AG04449 (cell line): Measurements from ENCODE around the gene RPL7L1.

Experiments
- CTCF ChIA-PET: fragments of 350-600 bp; formaldehyde crosslinking; extraction: SDS; loops from one replicate; lab custom pipeline; 2021; ENCODE audit warnings: antibody characterized with exemption; lab: Yijun Ruan, JAX
- POLR2A ChIA-PET: fragments of 400-600, 350-600 bp; formaldehyde crosslinking; extraction: SDS; loops from one replicate; lab custom pipeline; 2020; ENCODE audit warnings: antibody characterized with exemption, inconsistent platforms; lab: Yijun Ruan, JAX
- DNase-seq: peaks from one replicate; pipeline ENCODE4 v3.0.0-alpha.2; 2010; ENCODE audit warnings: low read depth, low spot score
- H3K4me3 ChIP-seq: 2 replicates; pipeline ENCODE4 v1.5.1; 2011; ENCODE audit warnings: low read depth, mild to moderate bottlenecking, control low read depth, low read length
- TF ChIP-seq, protein P1 (sequence below): IDR thresholded peaks from one replicate; pipeline ENCODE4 v1.5.1; 2011; ENCODE audit warnings: mild to moderate bottlenecking, moderate library complexity, low read length, control low read depth, inconsistent platforms; ENCODE audit not compliant: insufficient read depth; ENCODE audit errors: missing control alignments

Gene RPL7L1

GRCh38 chr6:42846505-42846904 lies 32.9 kb upstream of the RPL7L1 start:
- POLR2A ChIA-PET, result no interaction called here

DNA sequence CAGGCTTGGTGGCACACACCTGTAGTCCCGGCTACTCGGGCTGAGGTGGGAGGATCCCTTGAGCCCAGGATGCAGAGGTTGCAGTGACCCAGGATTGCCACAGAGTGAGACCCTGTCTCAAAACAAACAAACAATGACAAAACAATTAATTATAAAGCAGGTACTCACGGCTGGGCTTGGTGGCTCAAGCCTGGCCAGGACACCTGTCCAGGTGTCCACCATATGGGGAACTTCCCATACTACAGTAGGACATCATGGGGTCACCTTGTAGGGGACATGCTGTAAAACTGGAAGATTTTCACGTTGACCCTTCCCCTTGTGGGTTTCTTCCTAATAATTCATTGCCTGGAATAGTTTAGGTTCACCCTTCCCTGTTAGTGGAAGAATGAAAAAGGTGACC lies 30.7 kb upstream of the RPL7L1 start:
- H3K4me3 ChIP-seq, result no peak overlapping the region
- no peak for DNase-seq
- TF ChIP-seq, protein P1, sequence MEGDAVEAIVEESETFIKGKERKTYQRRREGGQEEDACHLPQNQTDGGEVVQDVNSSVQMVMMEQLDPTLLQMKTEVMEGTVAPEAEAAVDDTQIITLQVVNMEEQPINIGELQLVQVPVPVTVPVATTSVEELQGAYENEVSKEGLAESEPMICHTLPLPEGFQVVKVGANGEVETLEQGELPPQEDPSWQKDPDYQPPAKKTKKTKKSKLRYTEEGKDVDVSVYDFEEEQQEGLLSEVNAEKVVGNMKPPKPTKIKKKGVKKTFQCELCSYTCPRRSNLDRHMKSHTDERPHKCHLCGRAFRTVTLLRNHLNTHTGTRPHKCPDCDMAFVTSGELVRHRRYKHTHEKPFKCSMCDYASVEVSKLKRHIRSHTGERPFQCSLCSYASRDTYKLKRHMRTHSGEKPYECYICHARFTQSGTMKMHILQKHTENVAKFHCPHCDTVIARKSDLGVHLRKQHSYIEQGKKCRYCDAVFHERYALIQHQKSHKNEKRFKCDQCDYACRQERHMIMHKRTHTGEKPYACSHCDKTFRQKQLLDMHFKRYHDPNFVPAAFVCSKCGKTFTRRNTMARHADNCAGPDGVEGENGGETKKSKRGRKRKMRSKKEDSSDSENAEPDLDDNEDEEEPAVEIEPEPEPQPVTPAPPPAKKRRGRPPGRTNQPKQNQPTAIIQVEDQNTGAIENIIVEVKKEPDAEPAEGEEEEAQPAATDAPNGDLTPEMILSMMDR, result no peak
- CTCF ChIA-PET, result interaction anchor here (0.7 kb wide), 1 partner anchor 1351 kb away, joined by 3 read pairs; no protein-coding TSS in a partner anchor
- POLR2A ChIA-PET, result no interaction called here

More at GRCh38 chr6:42846505-42846904, 32.9 kb upstream of the RPL7L1 start:
- H3K4me3 ChIP-seq, result no peak overlapping the region
- no peak for DNase-seq
- TF ChIP-seq, protein P1, result no peak
- CTCF ChIA-PET, result no interaction called here

- TF ChIP-seq, protein P1, result no peak
- ChIA-PET POLR2A (no interaction called here), CTCF (interaction anchor here (1.0 kb wide), 1 partner anchor 33 kb away, joined by 3 read pairs; no protein-coding TSS in a partner anchor)
- H3K4me3 ChIP-seq, result no peak overlapping the region
- DNase-seq, result no peak
Observed at GRCh38 chr6:42851599-42851998, 27.8 kb upstream of the RPL7L1 start.

DNA sequence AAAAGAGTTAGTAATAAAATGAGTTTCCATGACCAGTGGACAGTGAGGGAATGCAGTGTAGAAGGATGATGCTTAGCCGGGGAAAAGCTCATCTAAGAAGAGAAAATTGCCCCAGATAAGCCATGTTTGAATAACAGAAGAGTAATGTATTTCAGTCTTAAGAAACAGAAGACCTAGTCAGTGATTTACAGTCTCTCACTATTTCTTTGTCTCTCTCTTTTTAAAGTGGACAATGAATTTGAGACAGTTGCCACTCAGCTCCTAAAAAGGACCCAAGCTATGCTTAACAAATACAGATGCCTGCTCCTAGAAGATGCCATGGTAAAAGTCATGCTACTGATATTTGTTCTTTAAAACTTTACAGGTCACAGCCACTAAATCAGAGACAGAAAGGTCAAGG lies 19.4 kb upstream of the RPL7L1 start:
- TF ChIP-seq, protein P1, result no peak
- ChIA-PET CTCF (interaction anchor here (1.0 to 1.9 kb wide), 3 partner anchors 17 to 199 kb away, joined by 3 to 8 read pairs (median 3); no protein-coding TSS in a partner anchor), POLR2A (no interaction called here)
- no peak for DNase-seq
- no peak overlapping the region for H3K4me3 ChIP-seq

DNA sequence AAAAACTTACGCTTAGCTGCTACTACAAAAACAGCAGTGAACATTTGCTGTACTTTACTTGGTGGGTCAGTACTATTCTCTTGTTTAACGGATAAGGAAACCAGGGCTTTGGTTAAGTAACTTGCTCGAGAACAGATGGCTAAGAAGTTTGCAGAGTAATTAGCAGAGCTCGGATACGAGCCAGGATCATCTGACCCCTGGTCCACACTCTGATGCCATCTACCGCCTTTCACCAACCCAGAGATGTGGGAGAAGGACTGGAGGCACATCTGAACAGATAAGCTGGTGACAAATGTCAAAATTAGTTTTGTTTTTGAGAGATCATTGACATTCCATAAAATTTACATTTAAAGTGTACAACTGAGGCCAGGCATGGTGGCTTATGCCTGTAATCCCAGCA lies 18.9 kb upstream of the RPL7L1 start:
- ChIA-PET POLR2A (no interaction called here), CTCF (interaction anchor here (1.0 to 1.9 kb wide), 3 partner anchors 17 to 199 kb away, joined by 3 to 8 read pairs (median 3); no protein-coding TSS in a partner anchor)
- TF ChIP-seq, protein P1, result no peak
- no peak overlapping the region for H3K4me3 ChIP-seq
- no peak for DNase-seq

GRCh38 chr6:42864602-42865001 lies 14.8 kb upstream of the RPL7L1 start:
- no peak overlapping the region for H3K4me3 ChIP-seq
- no peak for DNase-seq
- TF ChIP-seq, protein P1, result no peak
- ChIA-PET CTCF (no interaction called here), POLR2A (no interaction called here)
